ENCODE data around the gene CDH15. TPM values are rescaled to one million over a fixed set of nuclear protein-coding genes. Genes with fewer than 3 reads are reported as not detected.
A peak's percentile ranks its signal among the peaks of the same experiment; 100 is the strongest.

The CDH15 gene
- total and polyA plus RNA-seq, 3 donors from 2014 or later: 1.4 to 3.0 (median 2.1) TPM

- Histone ChIP-seq H3K4me3 (peak overlapping the region; percentile 79 to 88), H3K27me3 (no peaks in the 10 kb centered on the region), H3K4me1 (peaks cover 4% of the 10 kb centered on the region), H3K36me3 (ENCODE audit: low read depth, missing control alignments) (no peaks in the 10 kb centered on the region), H3K9me3 (no peaks in the 10 kb centered on the region), H3K27ac (peak overlapping the region; percentile 89 to 91)
- 2% methylated on average over 25 of the region's 25 CpGs for WGBS, 2 donors
- DNase-seq: peak; percentile 89
- TF ChIP-seq CTCF (IDR thresholded peaks at IDR 0.05) (peak; percentile 39 to 74 (median 59)), POLR2A (IDR thresholded peaks at IDR 0.05) (no peak)
- intact Hi-C loops (cut with DNase I; ENCODE audit: low total_unique reads): no loop called here
These were observed 45.0 kb downstream of the CDH15 start for GRCh38 chr16:89216315-89217137.

GRCh38 chr16:89217138-89217387 is 45.5 kb downstream of the CDH15 start:
- intact Hi-C loops (cut with DNase I; ENCODE audit: low total_unique reads): no loop called here
- WGBS, 2 donors: 0 to 1% methylated on average over 11 of the region's 11 CpGs
- Histone ChIP-seq H3K36me3 (ENCODE audit: low read depth, missing control alignments) (no peaks in the 10 kb centered on the region), H3K27me3 (no peaks in the 10 kb centered on the region), H3K4me1 (peaks cover 4% of the 10 kb centered on the region), H3K27ac (peak overlapping the region; percentile 89 to 91), H3K9me3 (no peaks in the 10 kb centered on the region), H3K4me3 (peak overlapping the region; percentile 79 to 88)
- no peak for DNase-seq
- TF ChIP-seq CTCF (IDR thresholded peaks at IDR 0.05) (no peak), POLR2A (IDR thresholded peaks at IDR 0.05) (no peak)

- intact Hi-C loops (cut with DNase I; ENCODE audit: low total_unique reads): no loop called here
- WGBS, 2 donors: 0% methylated on average over 54 to 89 of the region's 91 CpGs
- TF ChIP-seq CTCF (IDR thresholded peaks at IDR 0.05) (peak in 2 of 3 experiments; percentile 13 to 17), POLR2A (IDR thresholded peaks at IDR 0.05) (peak; percentile 58)
These were observed 46.0 kb downstream of the CDH15 start, which contains the start of gene ZNF778 for GRCh38 chr16:89217388-89218191. Gene ZNF778 (plus strand): TSS chr16:89217703. CDS start chr16:89221128, 3,425 bp downstream.

GRCh38 chr16:89219365-89219764 is 47.8 kb downstream of the CDH15 start:
- WGBS, 2 donors: 59 to 69% methylated on average over 5 of the region's 5 CpGs
- Histone ChIP-seq H3K4me3 (no peak overlapping the region), H3K27me3 (no peaks in the 10 kb centered on the region), H3K9me3 (no peaks in the 10 kb centered on the region), H3K36me3 (ENCODE audit: low read depth, missing control alignments) (no peaks in the 10 kb centered on the region), H3K4me1 (peaks cover 4% of the 10 kb centered on the region), H3K27ac (no peak overlapping the region)
- intact Hi-C loops (cut with DNase I; ENCODE audit: low total_unique reads): no loop called here
- TF ChIP-seq CTCF (IDR thresholded peaks at IDR 0.05) (no peak), POLR2A (IDR thresholded peaks at IDR 0.05) (no peak)
- no peak for DNase-seq

More at GRCh38 chr16:89217388-89218191, 46.0 kb downstream of the CDH15 start, which contains the start of gene ZNF778:
- Histone ChIP-seq H3K9me3 (no peaks in the 10 kb centered on the region), H3K36me3 (ENCODE audit: low read depth, missing control alignments) (no peaks in the 10 kb centered on the region), H3K27me3 (no peaks in the 10 kb centered on the region), H3K4me1 (peaks cover 4% of the 10 kb centered on the region), H3K27ac (peak within 1 kb of the TSS; percentile 89 to 91), H3K4me3 (peak within 1 kb of the TSS; percentile 79 to 88)
- peak; percentile 90 for DNase-seq
